Caco-2 (cell line): Measurements from ENCODE around the gene FN3K. TPM values are rescaled to one million over a fixed set of nuclear protein-coding genes. Genes with fewer than 3 reads are reported as not detected.

ENCODE experiments used
- BruUV-seq: library from RNA; stranded (reverse); fragments of 400-500 nt; replicated peaks from 2 replicates; lab custom pipeline; 2021; lab: Mats Ljungman, UMichigan
- CTCF ChIA-PET: fragments of 300-600 bp; sonication (Branson Sonifier 250); formaldehyde crosslinking; loops from one replicate; lab custom pipeline; 2022; ENCODE audit warnings: antibody characterized with exemption; lab: Charles Lee
- POLR2A ChIA-PET: fragments of 300-600 bp; sonication (Branson Sonifier 250); formaldehyde crosslinking; loops from one replicate; lab custom pipeline; 2022; ENCODE audit warnings: antibody characterized with exemption; lab: Charles Lee
- DNase-seq, 2 experiments: peaks; one replicate each; pipeline versions ENCODE4 v3.0.0 to v3.0.0-alpha.2; 2020 to 2022
- H3K27me3 ChIP-seq: replicated peaks from 2 replicates; pipeline ENCODE4 v1.6.0; 2011; ENCODE audit warnings: low read length; ENCODE audit not compliant: control insufficient read depth, insufficient read depth
- H3K36me3 ChIP-seq: 2 replicates; pipeline ENCODE4 v1.5.1; 2011; ENCODE audit warnings: low read length; ENCODE audit not compliant: control insufficient read depth, insufficient read depth
- H3K4me1 ChIP-seq: fragments of 250-450 bp; sonication (Bioruptor Pico); 2 replicates; pipeline ENCODE4 v1.5.1; 2020; ENCODE audit warnings: mild to moderate bottlenecking
- H3K4me3 ChIP-seq: 2 replicates; pipeline ENCODE4 v1.5.1; 2011; ENCODE audit warnings: low read depth, mild to moderate bottlenecking, control low read depth, low read length
- H3K9me3 ChIP-seq: fragments of 250-450 bp; sonication (Bioruptor Pico); 2 replicates; pipeline ENCODE4 v1.5.1; 2020; ENCODE audit warnings: mild to moderate bottlenecking, moderate library complexity
- H3K27ac Mint-ChIP-seq: one replicate; pipeline ENCODE4 v1.8.0; 2022; ENCODE audit warnings: mixed read lengths; ENCODE audit not compliant: unreplicated experiment
- H3K27me3 Mint-ChIP-seq: one replicate; pipeline ENCODE4 v1.8.0; 2022; ENCODE audit warnings: mixed read lengths; ENCODE audit not compliant: insufficient read depth, unreplicated experiment
- H3K36me3 Mint-ChIP-seq: one replicate; pipeline ENCODE4 v1.8.0; 2022; ENCODE audit warnings: mild to moderate bottlenecking, mixed read lengths; ENCODE audit not compliant: insufficient read depth, unreplicated experiment
- H3K4me1 Mint-ChIP-seq: one replicate; pipeline ENCODE4 v1.8.0; 2022; ENCODE audit warnings: low read depth, mixed read lengths; ENCODE audit not compliant: unreplicated experiment
- H3K4me3 Mint-ChIP-seq: one replicate; pipeline ENCODE4 v1.8.0; 2022; ENCODE audit warnings: mild to moderate bottlenecking, moderate library complexity, mixed read lengths; ENCODE audit not compliant: unreplicated experiment
- H3K9me3 Mint-ChIP-seq: one replicate; pipeline ENCODE4 v1.8.0; 2022; ENCODE audit warnings: mixed read lengths; ENCODE audit not compliant: unreplicated experiment
- CTCF ChIP-seq, 2 experiments: fragments of 200-600 bp in 1 of 2; IDR thresholded peaks; 1 replicate in 1 of 2; 2 replicates in 1 of 2; pipeline versions ENCODE4 v1.5.1 to v1.8.0; 2011 to 2022; ENCODE audit warnings: antibody characterized with exemption in 1 of 2, control low read depth in 1 of 2, inconsistent platforms in 1 of 2, low read depth in 1 of 2, low read length in 1 of 2, mild to moderate bottlenecking in 1 of 2, moderate library complexity in 1 of 2; ENCODE audit not compliant: insufficient read depth in 1 of 2, severe bottlenecking in 1 of 2, unreplicated experiment in 1 of 2
- intact Hi-C: fragments of 100-400 bp; cut with micrococcal nuclease; formaldehyde crosslinking; loops from one replicate; pipeline ENCODE4 v1.10.0; 2022; ENCODE audit not compliant: unreplicated experiment
- total RNA-seq: library from RNA; stranded (reverse); gene quantifications from 2 replicates; pipeline ENCODE4 v1.2.3, GENCODE V29; 2022

Gene FN3K
- total RNA-seq, 1 experiment from 2014 or later, result 55.7 TPM

- POLR2A ChIA-PET, result no interaction called here
Observed at GRCh38 chr17:82799591-82799990, 64.2 kb downstream of the FN3K start.

More at GRCh38 chr17:82799591-82799990, 64.2 kb downstream of the FN3K start:
- intact Hi-C loops, result loop anchor here (10.0 kb wide), 1 partner anchor 325 kb away; no protein-coding TSS in a partner anchor
- CTCF ChIA-PET, result no interaction called here
- H3K27me3 ChIP-seq, result no peaks in the 10 kb centered on the region
- H3K9me3 Mint-ChIP-seq, result peaks cover 14% of the 10 kb centered on the region
- peaks cover 5% of the 10 kb centered on the region for H3K36me3 ChIP-seq
- no peaks in the 10 kb centered on the region for H3K4me1 ChIP-seq
- H3K27ac Mint-ChIP-seq, result no peak overlapping the region
- no peaks in the 10 kb centered on the region for H3K27me3 Mint-ChIP-seq
- no peak for DNase-seq
- H3K4me1 Mint-ChIP-seq, result no peaks in the 10 kb centered on the region
- TF ChIP-seq CTCF (IDR thresholded peaks at IDR 0.05; ENCODE audit: insufficient read depth in 1 of 2, low read depth in 1 of 2, low read length in 1 of 2, severe bottlenecking in 1 of 2, unreplicated experiment in 1 of 2), result no peak
- H3K9me3 ChIP-seq, result no peaks in the 10 kb centered on the region
- H3K4me3 Mint-ChIP-seq, result no peak overlapping the region
- BruUV-seq, result no TSS peak
- H3K36me3 Mint-ChIP-seq, result peaks cover 47% of the 10 kb centered on the region
- no peak overlapping the region for H3K4me3 ChIP-seq

Other genes starting within 250 kb of the FN3K start
- 118 and 124 TPM in 2 replicates for gene FOXK2, start 215.9 kb upstream of the FN3K start, total RNA-seq
- gene WDR45B, start 87.2 kb upstream of the FN3K start, total RNA-seq, result 106 and 110 TPM in 2 replicates
- gene RAB40B, start 36.9 kb upstream of the FN3K start, total RNA-seq, result 6.3 and 8.8 TPM in 2 replicates
- gene FN3KRP, start 18.9 kb upstream of the FN3K start, total RNA-seq, result 47.2 and 53.6 TPM in 2 replicates
- 94.6 and 108 TPM in 2 replicates for gene TBCD, start 16.4 kb downstream of the FN3K start, total RNA-seq
- gene ZNF750, start 104.4 kb downstream of the FN3K start, total RNA-seq, result 0.14 and 0.19 TPM in 2 replicates